Lower lobe of right lung (tissue), 2 donors: Measurements from ENCODE around the gene TRAPPC8. TPM values are rescaled to one million over a fixed set of nuclear protein-coding genes. Genes with fewer than 3 reads are reported as not detected.
"Not testable (repeated sequence)": the region's sequence is repeated elsewhere in the genome, so short reads cannot be mapped to it uniquely, and the experiment has no call there.

ENCODE experiments used
- ATAC-seq, 2 donors: fragments of 200-7000 bp; cut with Tn5 transposase; one replicate each; pipeline ENCODE4 v1.9.1; 2020 to 2022; ENCODE audit warnings: mild to moderate bottlenecking in 2 of 2, moderate library complexity in 2 of 2
- DNase-seq: peaks from one replicate; pipeline ENCODE4 v3.0.0-alpha.2; 2020
- H3K27ac ChIP-seq: fragments of 200-600 bp; one replicate; pipeline ENCODE4 v1.8.0; 2022
- H3K27me3 ChIP-seq: fragments of 200-600 bp; one replicate; pipeline ENCODE4 v1.8.0; 2022; ENCODE audit warnings: low read depth
- H3K36me3 ChIP-seq: fragments of 200-600 bp; one replicate; pipeline ENCODE4 v1.8.0; 2022; ENCODE audit warnings: mild to moderate bottlenecking
- H3K4me1 ChIP-seq: fragments of 200-600 bp; one replicate; pipeline ENCODE4 v1.8.0; 2022
- H3K4me3 ChIP-seq: fragments of 200-600 bp; one replicate; pipeline ENCODE4 v1.8.0; 2022; ENCODE audit warnings: mild to moderate bottlenecking
- H3K9me3 ChIP-seq: fragments of 200-600 bp; one replicate; pipeline ENCODE4 v1.8.0; 2022
- intact Hi-C: fragments of 100-400 bp; cut with DNase I; formaldehyde crosslinking; loops from one replicate; pipeline ENCODE4 v1.11.0; 2022
- total RNA-seq: library from RNA; stranded (reverse); fragmentation: NEBNext Ultra II Directional; extraction: Animal tissue kit (Norgen Biotek cat#: 25700); gene quantifications from one replicate; pipeline ENCODE4 v1.2.1, GENCODE V29; 2021
- TF ChIP-seq, protein P1 (sequence below): fragments of 200-600 bp; IDR thresholded peaks from one replicate; pipeline ENCODE4 v1.8.0; 2022; ENCODE audit warnings: antibody characterized with exemption, mild to moderate bottlenecking
- donor health status: DM: no; HTN: yes; CAD: no; lungs with severe emphysema.

TRAPPC8 gene
- total RNA-seq, 1 donor from 2014 or later: 47.3 TPM

DNA sequence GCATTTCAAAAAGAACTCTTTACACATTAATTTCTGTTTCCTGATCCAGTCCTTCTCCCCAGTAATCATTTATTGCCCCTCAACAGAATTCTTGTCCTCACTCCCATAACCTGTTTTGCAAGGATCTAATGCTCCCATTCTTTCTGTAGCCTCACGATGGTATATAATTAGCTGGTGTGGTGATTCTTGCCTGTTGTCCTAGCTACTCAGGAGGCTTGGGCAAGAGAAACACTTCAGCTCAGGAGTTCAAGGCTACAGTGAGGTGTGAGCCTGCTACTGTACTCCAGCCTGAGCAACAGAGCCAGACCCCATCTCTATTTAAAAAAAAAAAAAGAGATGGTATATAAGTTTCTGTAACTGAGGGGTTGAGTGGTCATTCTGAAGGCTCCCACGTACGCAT lies 7.7 kb upstream of the TRAPPC8 start:
- Histone ChIP-seq H3K4me1 (no peaks in the 10 kb centered on the region), H3K27ac (no peak overlapping the region), H3K4me3 (no peak overlapping the region), H3K9me3 (no peaks in the 10 kb centered on the region), H3K27me3 (no peaks in the 10 kb centered on the region), H3K36me3 (no peaks in the 10 kb centered on the region)
- DNase-seq: no peak
- TF ChIP-seq, protein P1, sequence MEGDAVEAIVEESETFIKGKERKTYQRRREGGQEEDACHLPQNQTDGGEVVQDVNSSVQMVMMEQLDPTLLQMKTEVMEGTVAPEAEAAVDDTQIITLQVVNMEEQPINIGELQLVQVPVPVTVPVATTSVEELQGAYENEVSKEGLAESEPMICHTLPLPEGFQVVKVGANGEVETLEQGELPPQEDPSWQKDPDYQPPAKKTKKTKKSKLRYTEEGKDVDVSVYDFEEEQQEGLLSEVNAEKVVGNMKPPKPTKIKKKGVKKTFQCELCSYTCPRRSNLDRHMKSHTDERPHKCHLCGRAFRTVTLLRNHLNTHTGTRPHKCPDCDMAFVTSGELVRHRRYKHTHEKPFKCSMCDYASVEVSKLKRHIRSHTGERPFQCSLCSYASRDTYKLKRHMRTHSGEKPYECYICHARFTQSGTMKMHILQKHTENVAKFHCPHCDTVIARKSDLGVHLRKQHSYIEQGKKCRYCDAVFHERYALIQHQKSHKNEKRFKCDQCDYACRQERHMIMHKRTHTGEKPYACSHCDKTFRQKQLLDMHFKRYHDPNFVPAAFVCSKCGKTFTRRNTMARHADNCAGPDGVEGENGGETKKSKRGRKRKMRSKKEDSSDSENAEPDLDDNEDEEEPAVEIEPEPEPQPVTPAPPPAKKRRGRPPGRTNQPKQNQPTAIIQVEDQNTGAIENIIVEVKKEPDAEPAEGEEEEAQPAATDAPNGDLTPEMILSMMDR: no peak
- no peak for ATAC-seq
- intact Hi-C loops: no loop called here

DNA sequence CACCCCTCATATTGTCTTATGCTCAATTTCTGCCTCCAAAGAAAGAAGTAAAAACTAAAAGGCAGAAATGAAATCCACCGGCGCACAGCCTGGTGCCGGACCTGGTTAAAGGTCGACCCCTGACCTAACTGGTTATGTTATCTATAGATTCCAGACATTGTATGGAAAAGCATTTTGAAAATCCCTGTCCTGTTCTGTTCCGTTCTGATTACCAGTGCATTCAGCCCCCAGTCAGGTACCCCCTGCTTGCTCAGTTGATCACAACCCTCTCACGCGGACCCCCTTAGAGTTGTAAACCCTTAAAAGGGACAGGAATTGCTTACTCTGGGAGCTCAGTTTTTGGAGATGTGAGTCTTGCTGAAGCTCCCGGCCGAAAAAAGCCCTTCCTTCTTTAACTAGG lies 5.4 kb upstream of the TRAPPC8 start:
- H3K36me3 ChIP-seq, intact Hi-C loops, ATAC-seq, H3K4me1 ChIP-seq, H3K27me3 ChIP-seq, H3K4me3 ChIP-seq, DNase-seq, H3K9me3 ChIP-seq, H3K27ac ChIP-seq: not testable (repeated sequence)

DNA sequence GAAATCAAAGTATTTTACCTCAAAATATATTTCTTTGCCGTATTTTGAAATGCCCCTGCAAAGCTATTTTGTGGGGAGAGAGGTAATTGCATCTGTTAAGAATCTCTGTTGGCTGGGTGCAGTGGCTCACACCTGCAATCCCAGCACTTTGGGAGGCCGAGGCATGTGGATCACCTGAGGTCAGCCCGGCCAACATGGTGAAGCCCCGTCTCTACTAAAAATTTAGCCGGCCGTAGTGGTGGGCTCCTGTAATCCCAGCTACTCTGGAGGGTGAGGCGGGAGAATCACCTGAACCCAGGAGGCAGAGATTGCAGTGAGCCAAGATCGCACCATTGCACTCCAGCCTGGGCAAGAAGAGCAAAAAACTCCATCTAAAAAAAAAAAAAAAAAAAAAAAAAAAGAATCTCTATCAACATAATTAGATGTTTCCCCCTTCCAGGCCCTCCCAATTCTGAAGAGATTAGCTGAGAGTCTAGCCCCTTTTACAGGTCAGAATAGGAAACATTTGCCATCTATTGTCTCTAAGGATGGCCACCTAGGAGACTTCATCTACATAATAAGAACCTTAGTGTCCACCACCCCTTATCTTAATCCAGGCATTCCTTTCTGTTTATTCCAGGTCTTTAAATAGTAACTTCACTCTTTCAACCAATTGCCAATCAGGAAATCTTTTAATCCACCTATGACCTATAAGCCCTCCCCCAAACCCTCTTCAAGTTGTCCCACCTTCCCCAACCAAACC lies 3.5 kb upstream of the TRAPPC8 start:
- ATAC-seq (no peak), DNase-seq (no peak)
- intact Hi-C loops: no loop called here
- Histone ChIP-seq H3K4me1 (peaks cover 15% of the 10 kb centered on the region), H3K9me3 (no peaks in the 10 kb centered on the region), H3K27me3 (no peaks in the 10 kb centered on the region), H3K27ac (no peak overlapping the region), H3K36me3 (no peaks in the 10 kb centered on the region), H3K4me3 (no peak overlapping the region)
- TF ChIP-seq, protein P1: no peak

DNA sequence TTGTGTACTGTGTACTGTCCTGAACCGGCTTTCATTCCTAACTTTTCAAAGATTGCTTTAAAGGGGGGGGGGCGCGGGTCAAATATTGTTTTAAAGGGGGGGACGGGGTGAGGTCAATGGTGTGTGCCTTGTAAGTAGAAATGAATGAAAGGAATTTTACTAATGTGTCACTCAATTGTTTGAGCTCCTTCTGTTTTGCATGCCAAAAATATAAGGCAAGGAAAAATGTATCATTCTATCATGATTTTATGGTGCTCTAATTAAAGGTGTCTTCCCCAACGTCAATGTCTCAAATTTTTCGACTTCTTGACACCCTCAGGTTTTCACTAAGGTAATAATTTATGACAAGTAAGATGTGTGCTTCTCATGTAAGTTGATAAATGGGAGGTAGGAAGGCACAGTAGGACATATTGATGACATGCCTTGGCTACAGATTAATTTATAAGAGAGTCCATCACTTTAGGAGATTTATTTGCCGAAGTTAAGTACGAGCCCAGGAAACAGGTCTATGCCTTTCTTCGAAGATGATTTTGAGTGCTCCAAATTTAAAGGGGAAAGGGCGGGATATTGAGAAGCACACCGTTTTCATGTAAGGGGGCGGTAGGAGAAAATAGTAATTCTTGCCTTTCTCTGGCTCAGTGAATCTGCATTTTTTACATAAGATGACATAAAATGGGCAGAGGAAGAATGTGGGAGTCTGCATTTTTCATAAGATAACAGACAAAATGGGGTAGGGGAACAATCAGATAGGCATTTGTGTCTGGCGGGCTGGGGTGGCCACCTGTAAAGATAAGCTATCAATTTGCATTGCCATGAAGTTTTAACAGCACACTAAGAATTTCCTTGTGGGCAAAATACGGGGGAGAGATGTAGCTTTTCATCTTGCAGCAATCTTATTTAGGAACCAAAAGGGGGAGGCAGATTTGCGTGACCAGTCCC lies 1.2 kb upstream of the TRAPPC8 start:
- Histone ChIP-seq H3K4me3 (peak overlapping the region; percentile 95), H3K4me1 (peaks cover 33% of the 10 kb centered on the region), H3K36me3 (no peaks in the 10 kb centered on the region), H3K9me3 (no peaks in the 10 kb centered on the region), H3K27me3 (no peaks in the 10 kb centered on the region), H3K27ac (peak overlapping the region; percentile 87)
- ATAC-seq (no peak), DNase-seq (no peak)
- intact Hi-C loops: no loop called here
- TF ChIP-seq, protein P1: no peak

DNA sequence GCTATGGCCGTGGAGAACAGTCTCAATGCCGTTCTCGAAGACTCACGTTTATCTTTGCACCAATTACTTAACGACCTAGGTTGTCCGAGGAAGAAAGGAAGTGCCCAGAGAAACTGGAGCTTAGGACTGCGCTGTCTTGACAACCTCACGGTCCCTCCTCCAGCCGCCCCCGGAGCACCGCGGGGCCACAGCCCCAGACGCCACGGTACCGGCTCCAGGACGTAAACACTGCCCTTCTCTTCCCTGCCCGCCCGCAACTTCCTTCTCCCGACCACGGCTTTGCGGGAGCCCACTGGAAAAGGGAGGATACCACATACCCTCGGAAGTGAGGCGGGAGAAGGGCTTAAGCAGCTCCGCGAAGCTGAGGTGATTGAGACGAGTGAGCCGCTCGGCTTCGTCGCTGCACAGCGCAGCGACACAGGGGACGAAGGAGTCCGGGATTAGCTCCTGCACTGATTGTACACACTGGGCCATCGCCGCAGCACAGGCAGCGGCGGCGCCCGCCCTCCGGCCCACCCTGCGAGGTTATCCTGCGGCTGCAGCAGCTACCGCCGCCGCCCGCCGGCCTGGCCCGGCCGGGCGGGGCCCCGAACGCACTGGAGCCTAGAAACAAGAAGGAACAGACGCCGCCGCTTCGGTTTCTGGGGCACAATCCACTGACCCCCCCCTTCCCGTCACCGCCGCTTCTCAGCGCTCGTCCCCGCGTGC lies 483 bp downstream of the TRAPPC8 start:
- DNase-seq (peak; percentile 73), ATAC-seq (peak; percentile 74 to 77)
- TF ChIP-seq, protein P1: no peak
- H3K27ac ChIP-seq: peak overlapping the region; percentile 87
- intact Hi-C loops: no loop called here
- H3K27me3 ChIP-seq: no peaks in the 10 kb centered on the region
- H3K9me3 ChIP-seq: no peaks in the 10 kb centered on the region
- no peaks in the 10 kb centered on the region for H3K36me3 ChIP-seq
- H3K4me3 ChIP-seq: peak overlapping the region; percentile 95
- peaks cover 41% of the 10 kb centered on the region for H3K4me1 ChIP-seq
